ENCODE results near the gene ZNF429.
"Not testable (repeated sequence)": the region's sequence is repeated elsewhere in the genome, so short reads cannot be mapped to it uniquely, and the experiment has no call there.

The ZNF429 gene

DNA sequence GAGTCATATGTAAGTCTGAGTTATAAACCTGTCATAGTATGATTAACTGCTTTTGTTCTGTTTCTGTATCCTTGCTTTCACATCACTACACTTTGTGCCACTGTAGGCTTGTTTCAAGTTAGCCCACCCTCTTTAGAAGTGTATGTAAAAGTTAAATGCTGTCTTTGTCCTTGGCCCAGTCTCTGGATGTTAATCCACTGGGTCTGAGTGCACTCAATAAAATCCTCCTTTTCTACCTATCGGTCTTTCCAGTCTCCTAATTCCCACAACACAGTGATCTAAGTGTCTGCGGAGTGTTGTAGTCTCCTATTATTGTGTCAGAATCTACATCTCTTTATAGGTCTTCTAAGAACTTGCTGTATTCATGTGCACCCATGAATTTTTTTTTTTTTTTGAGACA, 14.1 kb downstream of the ZNF429 start:
- DNase-seq: peak; percentile 25

DNA sequence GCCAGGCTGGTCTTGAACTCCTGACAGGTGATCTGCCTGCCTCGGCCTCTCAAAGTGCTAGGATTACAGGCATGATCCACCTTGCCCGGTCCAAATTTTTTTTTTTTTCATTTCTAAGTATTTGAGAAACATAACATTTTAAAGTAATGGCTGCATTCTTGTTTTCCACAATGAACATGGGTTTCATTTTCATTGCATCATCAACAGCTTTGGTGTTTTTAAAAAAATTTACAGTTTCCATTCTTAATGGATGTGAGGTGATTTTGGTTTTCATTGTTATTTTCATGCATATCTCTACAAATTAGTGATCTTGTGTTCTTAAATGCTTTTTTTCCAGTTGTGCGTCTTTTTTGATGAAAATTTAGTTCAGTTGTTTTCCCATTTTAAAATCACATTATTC, 27.5 kb downstream of the ZNF429 start:
- DNase-seq: no peak

DNA sequence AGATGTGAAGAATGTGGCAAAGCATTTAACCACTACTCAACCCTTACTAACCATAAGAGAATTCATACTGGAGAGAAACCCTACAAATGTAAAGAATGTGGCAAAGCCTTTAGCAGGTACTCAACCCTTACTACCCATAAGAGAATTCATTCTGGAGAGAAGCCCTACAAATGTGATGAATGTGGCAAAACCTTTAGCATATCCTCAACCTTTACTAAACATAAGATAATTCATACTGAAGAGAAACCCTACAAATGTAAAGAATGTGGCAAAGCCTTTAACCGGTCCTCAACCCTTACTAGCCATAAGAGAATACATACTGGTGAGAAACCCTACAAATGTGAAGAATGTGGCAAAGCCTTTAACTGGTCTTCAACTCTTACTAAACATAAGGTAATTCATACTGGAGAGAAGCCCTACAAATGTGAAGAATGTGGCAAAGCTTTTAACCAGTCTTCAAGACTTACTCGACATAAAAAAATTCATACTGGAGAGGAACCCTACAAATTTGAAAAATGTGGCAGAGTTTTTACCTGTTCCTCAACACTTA, 31.4 kb downstream of the ZNF429 start:
- DNase-seq: not testable (repeated sequence)

DNA sequence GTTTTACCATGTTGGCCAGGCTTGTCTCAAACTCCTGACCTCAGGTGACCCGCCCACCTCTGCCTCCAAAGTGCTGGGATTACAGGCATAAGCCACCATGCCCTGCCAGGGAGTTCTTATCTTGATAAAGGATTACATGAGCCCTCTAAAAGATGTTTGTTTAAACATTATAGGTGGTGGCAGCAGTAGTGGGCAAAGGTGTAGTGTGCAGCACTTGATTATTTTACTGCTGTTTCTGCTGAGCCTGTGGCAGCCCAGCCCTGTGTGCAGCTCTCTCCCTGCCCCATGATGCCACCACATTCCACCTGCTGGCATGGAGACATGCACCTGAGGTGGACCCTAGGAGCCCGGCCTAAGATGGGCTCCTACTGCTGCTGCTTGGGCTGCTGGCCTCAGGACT, 54.0 kb downstream of the ZNF429 start:
- DNase-seq: no peak

DNA sequence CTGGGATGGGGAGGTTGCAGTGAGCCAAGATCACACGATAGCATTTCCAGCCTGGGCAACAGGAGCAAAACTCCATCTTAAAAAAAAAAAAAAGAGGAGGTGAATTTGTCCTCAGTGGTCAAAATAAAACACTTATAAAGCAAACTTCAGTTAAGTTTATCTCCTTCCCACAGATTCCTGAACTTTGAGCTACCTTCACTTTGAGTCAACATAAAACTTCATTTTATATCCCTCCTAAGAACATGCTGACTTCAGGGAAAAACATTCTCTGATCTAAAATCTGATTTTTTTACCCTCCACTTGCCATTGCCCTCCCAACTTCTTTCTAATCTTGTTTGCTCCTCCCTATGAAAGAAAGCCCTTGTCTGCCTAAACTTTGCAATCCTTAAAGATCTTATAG, 59.0 kb downstream of the ZNF429 start:
- DNase-seq: no peak

DNA sequence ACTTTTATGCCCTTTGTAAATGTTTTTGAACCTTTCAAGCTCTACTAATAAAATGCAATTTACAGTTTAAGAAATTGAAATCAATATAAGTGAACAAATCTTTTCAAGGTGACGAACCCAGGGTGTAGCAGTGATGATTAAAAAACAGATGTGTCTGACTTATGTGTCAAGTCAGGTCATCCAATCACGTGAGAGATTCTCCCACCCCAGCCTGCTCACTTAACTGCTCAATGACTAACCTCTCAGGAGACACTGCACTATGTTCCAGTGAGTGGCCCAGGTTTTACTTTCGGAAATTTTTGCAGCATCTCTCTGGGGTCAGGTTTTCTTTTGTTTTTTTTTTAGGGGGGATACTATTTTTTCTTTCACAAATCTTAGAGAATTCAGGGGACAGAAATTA, 60.7 kb downstream of the ZNF429 start:
- DNase-seq: no peak

DNA sequence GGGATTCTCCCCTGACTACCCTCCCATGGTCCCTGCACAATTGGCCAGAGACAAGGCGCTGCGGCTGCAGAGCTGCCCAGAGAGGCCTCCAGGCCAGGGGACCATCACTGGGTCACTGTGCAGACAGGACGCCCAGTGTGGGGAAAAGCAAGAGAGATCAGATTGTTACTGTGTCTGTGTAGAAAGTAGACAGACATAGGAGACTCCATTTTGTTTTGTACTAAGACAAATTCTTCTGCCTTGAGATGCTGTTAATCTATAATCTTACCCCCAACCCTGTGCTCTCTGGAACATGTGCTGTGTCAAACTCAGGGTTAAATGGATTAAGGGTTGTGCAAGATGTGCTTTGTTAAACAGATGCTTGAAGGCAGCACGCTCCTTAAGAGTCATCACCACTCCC, 62.4 kb downstream of the ZNF429 start:
- DNase-seq: not testable (repeated sequence)

DNA sequence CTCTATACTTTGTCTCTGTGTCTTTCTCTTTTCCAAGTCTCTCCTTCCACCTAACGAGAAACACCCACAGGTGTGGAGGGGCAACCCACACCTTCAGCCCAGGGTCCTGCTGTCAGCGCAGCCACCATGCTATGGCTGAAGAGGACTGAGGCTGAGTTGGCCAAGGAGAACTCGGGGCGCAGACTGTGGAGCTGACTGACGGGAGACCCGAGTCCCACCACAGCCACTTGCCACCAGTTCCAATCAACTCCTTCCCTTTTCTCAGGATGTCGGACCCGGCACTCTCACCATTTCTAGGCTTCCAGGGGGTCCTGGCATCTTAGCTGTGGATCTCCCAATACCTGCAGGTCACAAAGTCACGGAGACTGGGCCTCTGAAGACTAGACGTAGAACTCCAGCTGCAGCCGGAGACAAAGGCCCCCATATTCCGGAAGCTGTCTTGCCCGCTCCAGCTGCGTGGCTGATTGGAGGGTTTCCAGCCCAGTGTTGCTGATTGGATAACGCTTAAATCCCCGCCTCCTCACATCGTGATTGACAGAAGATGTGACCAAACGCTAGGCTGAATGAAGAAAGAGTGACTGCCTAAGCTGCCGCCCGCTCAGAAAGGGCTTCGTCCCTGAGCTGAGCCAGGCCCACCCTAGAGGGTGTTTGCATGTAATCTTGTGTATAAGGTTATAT, 63.6 kb downstream of the ZNF429 start:
- DNase-seq: peak; percentile 97

DNA sequence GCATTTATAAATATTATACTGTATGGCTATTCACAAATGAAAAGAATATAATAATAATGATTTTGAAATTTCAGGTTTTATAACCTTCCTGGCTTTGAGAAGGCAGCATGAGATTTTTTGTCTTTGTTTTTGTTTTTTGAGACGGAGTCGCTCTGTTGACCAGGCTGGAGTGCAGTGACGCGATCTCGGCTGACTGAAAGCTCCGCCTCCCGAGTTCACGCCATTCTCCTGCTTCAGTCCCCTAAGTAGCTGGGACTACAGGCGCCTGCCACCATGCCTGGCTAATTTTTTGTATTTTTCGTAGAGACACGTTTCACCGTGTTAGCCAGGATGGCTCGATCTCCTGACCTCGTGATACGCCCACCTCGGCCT, 64.1 kb downstream of the ZNF429 start:
- DNase-seq: peak; percentile 83

DNA sequence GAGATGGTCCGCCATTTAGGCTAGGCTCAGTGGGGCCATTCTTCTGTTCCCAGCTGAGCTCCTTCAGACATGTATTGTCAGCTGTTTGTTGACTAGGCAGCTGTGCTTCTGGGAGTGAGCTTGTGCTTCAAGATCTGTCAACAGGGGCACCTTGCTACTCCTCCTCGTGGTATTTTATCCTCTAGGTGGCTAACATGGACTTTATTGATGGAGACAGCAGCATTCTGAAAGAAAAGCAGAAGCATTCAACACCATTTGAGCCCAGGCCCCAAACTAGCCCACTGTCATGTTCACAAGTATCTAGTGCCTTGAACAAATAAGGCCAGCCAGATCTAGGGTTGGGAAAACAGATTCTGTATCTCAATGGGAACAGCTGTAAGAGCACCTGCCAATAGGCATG, 65.9 kb downstream of the ZNF429 start:
- DNase-seq: no peak

DNA sequence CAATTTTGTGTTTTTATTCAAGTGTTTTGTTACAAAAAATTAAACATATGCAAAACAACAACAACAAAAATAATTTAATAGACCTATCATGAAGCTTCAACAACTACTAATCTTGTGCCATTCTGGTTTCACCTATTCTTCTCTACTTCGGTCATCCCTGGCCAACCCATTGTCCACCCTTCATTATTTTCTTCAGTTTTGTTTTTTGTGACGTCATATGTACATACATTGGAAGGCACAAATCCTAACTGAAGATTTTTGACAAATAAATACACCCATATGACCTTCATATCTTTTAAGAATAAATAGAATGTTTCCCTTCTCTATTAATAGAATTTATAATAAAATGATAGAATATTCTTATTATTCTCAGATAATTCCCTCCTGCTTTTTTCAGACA, 69.2 kb downstream of the ZNF429 start:
- no peak for DNase-seq

DNA sequence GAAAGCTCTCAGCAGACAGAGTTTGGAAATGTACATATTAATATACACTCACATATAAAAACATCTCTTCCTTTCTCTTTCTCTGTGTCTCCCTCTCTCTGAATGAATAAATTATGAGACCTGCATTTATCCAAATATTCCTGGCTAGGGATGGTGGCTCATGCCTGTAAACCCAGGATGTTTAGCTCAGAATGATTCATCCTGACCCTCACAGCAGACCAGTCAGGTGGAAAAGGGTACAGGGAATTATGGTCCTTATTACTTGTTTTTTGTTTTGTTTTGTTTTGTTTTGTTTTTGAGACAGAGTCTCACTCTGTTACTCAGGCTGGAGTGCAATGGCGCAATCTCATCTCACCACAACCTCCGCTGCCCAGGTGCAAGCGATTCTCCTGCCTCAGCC, 71.1 kb downstream of the ZNF429 start:
- DNase-seq: no peak

DNA sequence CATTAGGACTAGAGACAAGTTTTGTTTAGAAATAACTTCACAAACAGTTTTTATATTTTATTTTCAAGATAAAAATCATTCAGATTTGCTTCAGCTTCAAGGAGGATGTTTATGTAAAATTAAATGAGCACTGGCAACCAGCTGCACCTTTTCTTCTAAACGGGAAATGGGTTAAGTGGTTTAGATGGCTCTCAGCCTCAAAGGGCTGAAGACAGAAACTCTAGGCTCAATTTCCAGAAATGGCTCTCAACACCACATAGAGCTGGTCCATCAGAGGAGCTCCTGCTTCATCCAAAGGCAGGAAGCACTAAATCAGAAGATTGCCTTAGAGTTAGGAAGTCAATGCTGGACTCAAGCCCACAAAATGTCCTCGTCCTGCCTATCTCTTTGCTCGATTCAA, 74.7 kb downstream of the ZNF429 start:
- DNase-seq: peak; percentile 34

DNA sequence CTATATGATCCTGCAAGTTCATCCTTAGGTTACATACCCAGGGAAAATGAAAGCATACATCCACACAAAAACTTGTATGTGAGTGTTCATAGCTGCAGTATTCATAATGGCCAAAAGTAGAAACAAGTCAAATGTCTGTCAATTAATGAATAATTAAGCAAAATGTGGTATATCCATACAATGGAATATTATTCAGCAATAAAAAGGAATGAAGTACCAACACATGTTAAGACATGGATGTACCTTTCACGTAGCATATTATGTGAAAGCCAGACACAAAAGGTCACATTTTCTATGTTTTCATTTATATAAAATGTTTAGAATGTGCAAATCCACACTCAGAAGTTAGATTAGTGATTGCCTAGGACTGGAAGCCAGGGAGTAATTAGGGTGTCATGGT, 75.4 kb downstream of the ZNF429 start:
- no peak for DNase-seq

DNA sequence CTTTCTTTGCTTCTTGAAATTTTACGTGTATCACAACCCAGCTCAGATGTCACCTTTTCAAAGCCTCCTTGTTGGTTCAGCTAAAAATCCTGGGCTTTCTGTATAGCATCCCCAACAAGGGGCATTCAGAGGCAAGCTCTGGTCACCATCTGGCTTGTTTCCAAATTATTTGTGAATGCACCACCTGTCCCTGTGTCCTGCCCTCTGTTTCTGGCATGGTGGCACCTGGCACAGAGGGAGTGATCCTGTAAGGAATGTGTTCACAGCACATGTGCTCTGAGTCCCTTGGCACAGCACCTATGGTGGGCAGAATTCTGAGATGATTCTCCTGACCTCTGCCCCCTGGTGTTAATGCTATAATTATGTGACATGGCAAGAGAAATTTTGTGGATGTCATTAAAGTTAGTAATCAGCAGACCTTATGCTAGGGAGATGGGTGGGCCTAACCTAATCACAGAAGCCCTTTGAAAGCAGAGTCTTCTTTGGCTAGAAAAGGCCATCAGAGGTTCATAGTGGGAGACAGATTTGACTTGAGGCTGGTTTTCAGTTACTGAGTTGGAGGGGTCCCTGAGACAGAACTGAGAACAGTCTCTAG, 76.3 kb downstream of the ZNF429 start:
- no peak for DNase-seq

DNA sequence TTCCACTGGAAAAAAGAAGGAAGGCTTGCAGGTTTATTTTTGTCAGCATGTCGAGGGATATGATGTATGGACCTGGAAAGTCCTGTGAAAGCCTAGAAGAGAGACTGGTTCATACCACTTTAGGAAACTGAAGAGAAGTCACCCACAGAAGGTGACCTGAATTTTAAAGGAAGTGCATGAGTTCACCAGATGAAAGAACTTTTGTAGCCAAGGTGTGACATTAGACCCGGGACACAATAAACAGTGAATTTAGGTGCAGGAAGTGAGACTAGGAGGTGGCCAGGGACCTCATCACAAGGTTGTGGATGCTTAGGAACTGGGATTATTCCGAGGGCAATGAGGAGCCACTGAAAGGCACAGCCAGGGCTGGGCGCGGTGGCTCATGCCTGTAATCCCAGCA, 79.1 kb downstream of the ZNF429 start:
- DNase-seq: peak; percentile 38

DNA sequence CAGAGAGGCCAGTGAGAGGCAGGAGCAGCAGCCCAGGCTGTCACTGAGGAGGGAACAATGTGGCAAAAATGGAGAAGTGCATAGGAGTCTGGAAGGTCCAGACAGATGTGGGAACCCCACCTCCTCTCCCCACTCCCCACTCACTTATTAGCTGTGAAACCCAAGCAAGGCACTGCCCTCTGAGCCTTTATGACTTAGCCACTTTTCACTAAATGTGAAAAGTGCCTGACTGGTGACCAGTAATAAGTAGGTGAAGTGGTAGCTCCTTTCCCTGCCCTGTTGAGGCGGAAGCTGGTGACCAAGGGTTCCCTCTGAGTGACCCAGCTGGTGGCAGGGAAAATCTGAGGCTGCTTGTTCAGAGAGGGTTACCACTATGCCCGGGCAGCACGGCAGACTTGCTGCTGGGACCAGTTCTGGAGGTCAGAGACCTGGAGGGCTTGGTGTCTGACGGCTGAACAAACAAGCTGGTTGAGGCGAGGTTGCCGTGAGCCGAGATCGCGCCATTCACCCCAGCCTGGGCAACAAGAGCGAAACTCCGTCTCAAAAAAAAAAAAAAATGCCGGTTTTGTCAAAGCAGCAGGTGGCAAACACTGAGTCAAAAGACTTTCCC, 80.0 kb downstream of the ZNF429 start:
- no peak for DNase-seq

DNA sequence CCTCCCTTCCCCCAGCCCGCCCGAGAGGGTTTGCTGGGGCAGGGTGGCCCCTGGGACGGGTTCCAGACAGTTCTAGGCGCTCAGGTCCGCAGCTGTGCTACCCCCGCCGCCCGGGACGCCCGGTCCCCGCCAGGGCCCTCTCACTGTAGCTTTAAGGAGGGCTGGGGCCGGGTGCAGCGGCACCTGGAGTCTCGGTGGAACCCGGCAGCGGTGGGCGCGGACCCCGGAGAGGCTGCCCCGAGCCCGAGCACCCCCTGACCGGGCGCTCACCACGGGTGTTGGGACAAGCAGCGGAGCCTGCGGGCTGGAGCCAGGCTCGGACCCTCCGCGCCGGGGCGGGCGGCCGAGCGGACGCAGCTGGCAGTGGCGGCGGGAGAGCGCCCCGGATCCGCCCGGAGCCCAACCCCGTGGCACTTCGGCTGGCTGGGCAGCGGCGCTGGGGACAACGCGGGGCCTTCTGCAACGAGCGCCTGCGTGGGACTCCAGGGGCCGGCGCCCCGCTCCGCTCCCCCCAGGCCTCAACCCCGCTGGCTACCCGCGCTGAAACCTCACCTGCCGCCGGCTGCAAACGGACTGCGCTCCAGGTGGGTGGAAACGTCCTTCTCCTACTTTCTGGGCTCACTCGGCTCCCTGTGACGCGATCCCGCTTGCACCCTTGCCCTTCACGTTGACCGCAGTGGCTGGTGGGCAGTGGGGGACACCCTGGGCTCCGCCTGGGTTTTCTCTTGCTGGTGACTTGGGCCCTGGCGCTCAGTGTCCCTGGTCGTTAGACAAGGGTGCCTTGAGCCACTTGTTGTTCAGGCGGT, 81.1 kb downstream of the ZNF429 start:
- peak; percentile 11 for DNase-seq

DNA sequence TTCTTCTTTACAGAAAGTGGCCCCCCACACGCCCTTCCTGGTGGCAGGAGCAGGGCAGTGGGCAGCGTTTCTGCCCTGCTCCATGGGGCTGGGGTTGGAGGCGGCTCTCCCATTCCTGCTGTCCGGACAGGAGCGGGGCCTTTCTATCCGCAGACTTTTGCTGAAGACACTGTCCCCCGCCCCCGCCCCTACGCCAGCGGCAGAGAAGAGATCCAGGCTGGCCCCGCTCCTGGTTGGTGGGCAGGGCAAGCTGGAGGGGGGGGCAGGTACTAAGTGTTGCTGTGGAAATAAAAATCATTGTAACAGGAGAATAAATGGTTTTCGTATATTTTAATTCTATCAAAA, 81.7 kb downstream of the ZNF429 start:
- no peak for DNase-seq

DNA sequence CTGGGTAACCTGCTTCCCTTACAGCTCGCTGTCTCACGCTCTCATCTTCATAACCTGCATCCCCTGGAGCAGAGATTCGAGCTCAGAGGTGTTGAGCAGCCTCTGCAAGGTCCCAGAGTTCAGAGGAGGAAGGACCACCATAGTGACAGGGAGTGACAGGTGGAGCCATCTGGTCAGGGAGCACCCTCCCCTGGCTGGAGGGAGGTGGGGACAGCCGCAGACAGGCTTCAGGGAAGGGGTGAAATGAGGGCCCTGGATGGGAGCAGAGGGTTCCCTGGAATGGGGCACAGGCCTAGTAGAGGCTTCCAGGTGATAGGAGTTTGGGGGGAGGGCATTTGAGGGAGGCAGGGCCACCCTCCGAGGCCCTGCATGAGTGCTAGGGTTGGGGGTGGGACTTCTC, 82.1 kb downstream of the ZNF429 start:
- DNase-seq: no peak

DNA sequence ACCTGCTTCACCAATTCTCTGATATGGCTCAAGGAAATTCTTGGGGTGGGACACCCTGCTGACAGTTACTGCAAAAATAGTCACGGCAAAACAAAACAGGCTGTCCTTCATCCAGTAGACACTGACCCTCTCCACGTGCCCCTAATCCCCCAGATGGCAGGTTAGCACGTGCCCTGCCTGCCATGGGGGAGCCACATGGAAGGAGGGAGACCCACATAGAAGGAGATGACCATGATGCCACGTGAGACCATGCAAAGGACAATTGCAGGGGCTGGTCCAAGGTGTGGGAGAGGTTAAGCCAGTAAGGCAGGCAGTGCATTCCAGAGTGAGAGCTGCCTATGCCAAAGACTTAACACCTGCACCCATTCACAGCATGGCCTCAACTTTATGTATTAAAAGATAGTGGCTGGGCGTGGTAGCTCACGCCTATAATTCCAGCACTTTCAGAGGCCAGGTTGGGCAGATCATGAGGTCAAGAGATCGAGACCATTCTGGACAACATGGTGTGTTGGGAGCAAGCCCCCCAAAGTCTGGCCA, 82.7 kb downstream of the ZNF429 start:
- no peak for DNase-seq

DNA sequence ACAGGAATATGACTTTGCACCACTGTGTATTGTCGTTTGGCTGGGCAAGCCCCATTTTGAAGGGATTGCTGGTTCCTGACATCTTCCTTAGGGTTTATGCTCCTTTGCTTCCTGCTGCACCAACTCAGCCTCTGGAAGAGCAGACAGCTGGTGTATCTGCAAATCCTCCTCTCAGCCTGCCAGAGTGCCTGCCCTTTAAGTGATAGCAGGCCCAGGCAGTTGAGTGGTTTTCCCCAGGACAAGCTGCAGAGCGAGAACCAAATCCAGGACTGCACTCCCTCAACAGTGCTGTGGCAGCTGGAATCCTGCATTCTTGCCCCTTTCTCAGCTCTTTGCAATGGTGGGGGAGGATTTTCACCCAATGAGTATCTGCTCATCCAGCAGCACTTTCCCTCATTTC, 85.5 kb downstream of the ZNF429 start:
- no peak for DNase-seq

DNA sequence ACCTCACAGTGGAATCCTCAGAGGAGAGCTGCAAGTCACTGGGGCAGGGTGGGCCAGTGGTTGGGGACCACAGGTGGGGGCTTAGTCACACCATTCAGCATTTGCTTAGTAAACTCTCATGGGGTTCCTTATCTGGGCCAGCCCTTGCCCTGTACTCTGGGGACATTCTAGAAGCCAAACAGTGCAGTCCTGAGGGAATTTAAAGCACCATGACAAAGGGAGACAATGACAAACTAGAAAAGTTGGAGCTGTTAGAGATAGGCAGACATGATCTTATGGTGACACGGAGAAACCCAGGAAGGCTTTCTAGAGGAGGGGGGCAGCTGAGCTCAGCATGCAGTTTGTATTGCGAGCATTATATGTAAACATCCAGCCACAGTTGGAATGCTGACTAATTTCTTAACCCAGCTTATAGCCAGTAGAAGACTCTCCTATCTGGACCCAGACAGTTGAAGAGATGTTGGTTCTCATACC, 87.6 kb downstream of the ZNF429 start:
- no peak for DNase-seq

Measured in CD4-positive, alpha-beta T cell treated with Interleukin-21 for 1 hour (primary cell).